HL-60/S4 treated with retinoic acid at 250 ng/mL for 4 days and 3 days (cell line): Measurements from ENCODE around the gene GMDS.

ENCODE experiments used
- in situ Hi-C: fragments of 300-500 bp; cut with MboI; formaldehyde crosslinking; loops from 2 replicates; pipeline ENCODE4 v1.7.0; 2022; ENCODE audit warnings: low sequenced_read_pairs

GMDS gene

GRCh38 chr6:1912731-1913130 is 332.7 kb downstream of the GMDS start:
- in situ Hi-C loops, result no loop called here

GRCh38 chr6:1911474-1911873 is 333.9 kb downstream of the GMDS start:
- in situ Hi-C loops, result no loop called here

- in situ Hi-C loops, result no loop called here
These were observed 334.6 kb downstream of the GMDS start for GRCh38 chr6:1910621-1911407.

GRCh38 chr6:1908784-1909183 is 336.6 kb downstream of the GMDS start:
- in situ Hi-C loops, result no loop called here

- in situ Hi-C loops, result no loop called here
These were observed 338.8 kb downstream of the GMDS start for GRCh38 chr6:1906609-1907008.

GRCh38 chr6:1906014-1906413 is 339.4 kb downstream of the GMDS start:
- in situ Hi-C loops, result no loop called here

- in situ Hi-C loops, result no loop called here
These were observed 340.5 kb downstream of the GMDS start for GRCh38 chr6:1904898-1905297.

- in situ Hi-C loops, result no loop called here
These were observed 341.0 kb downstream of the GMDS start for GRCh38 chr6:1904466-1904799.

GRCh38 chr6:1903780-1904465 is 341.5 kb downstream of the GMDS start:
- in situ Hi-C loops, result no loop called here

- in situ Hi-C loops, result no loop called here
These were observed 343.8 kb downstream of the GMDS start for GRCh38 chr6:1901556-1901955.

- in situ Hi-C loops, result no loop called here
These were observed 348.5 kb downstream of the GMDS start for GRCh38 chr6:1896897-1897296.

- in situ Hi-C loops, result no loop called here
These were observed 349.7 kb downstream of the GMDS start for GRCh38 chr6:1895721-1896120.

GRCh38 chr6:1894954-1895353 is 350.5 kb downstream of the GMDS start:
- in situ Hi-C loops, result no loop called here

GRCh38 chr6:1893470-1894130 is 351.8 kb downstream of the GMDS start:
- in situ Hi-C loops, result no loop called here

GRCh38 chr6:1892716-1893115 is 352.7 kb downstream of the GMDS start:
- in situ Hi-C loops, result no loop called here

GRCh38 chr6:1890987-1891386 is 354.4 kb downstream of the GMDS start:
- in situ Hi-C loops, result no loop called here

GRCh38 chr6:1890071-1890470 is 355.3 kb downstream of the GMDS start:
- in situ Hi-C loops, result no loop called here

- in situ Hi-C loops, result no loop called here
These were observed 359.8 kb downstream of the GMDS start for GRCh38 chr6:1885576-1886011.

GRCh38 chr6:1884313-1884712 is 361.1 kb downstream of the GMDS start:
- in situ Hi-C loops, result no loop called here

GRCh38 chr6:1878330-1878729 is 367.1 kb downstream of the GMDS start:
- in situ Hi-C loops, result no loop called here

- in situ Hi-C loops, result no loop called here
These were observed 371.6 kb downstream of the GMDS start for GRCh38 chr6:1873781-1874180.

- in situ Hi-C loops, result no loop called here
These were observed 372.7 kb downstream of the GMDS start for GRCh38 chr6:1872649-1873131.
